Chondrocyte (in vitro differentiated cells): ENCODE results near the gene DCTN4. TPM values are rescaled to one million over a fixed set of nuclear protein-coding genes. Genes with fewer than 3 reads are reported as not detected.

Source experiments
- DNase-seq: peaks from one replicate; pipeline ENCODE4 v3.0.0; 2021; ENCODE audit warnings: mixed read lengths, low spot score
- H3K27ac Mint-ChIP-seq: one replicate; pipeline ENCODE4 v1.8.0; 2021; ENCODE audit warnings: mild to moderate bottlenecking, moderate library complexity, mixed read lengths; ENCODE audit not compliant: unreplicated experiment
- H3K27me3 Mint-ChIP-seq: 2 replicates; pipeline ENCODE4 v1.8.0; 2021; ENCODE audit warnings: low read depth, mixed read lengths
- H3K36me3 Mint-ChIP-seq: 2 replicates; pipeline ENCODE4 v1.8.0; 2021; ENCODE audit warnings: low read depth, mixed read lengths
- H3K4me1 Mint-ChIP-seq: 2 replicates; pipeline ENCODE4 v1.8.0; 2021; ENCODE audit warnings: low read depth, mild to moderate bottlenecking, mixed read lengths
- H3K4me3 Mint-ChIP-seq: one replicate; pipeline ENCODE4 v1.8.0; 2021; ENCODE audit warnings: mild to moderate bottlenecking, moderate library complexity, mixed read lengths; ENCODE audit not compliant: unreplicated experiment
- H3K9me3 Mint-ChIP-seq: 2 replicates; pipeline ENCODE4 v1.8.0; 2021; ENCODE audit warnings: low read depth, mixed read lengths
- CTCF ChIP-seq: fragments of 200-600 bp; sonication (generic); IDR thresholded peaks from 2 replicates; pipeline ENCODE4 v1.5.0; 2021; ENCODE audit warnings: antibody characterized with exemption, mild to moderate bottlenecking, moderate library complexity
- total RNA-seq: library from RNA; stranded (reverse); gene quantifications from 3 replicates; pipeline ENCODE4 v1.2.1, GENCODE V29; 2021

DCTN4 gene
- total RNA-seq, 1 donor from 2014 or later: 50.5 TPM

- H3K9me3 Mint-ChIP-seq: peaks cover 3% of the 10 kb centered on the region
- no peaks in the 10 kb centered on the region for H3K4me1 Mint-ChIP-seq
- H3K4me3 Mint-ChIP-seq: no peak overlapping the region
- H3K36me3 Mint-ChIP-seq: no peaks in the 10 kb centered on the region
- TF ChIP-seq CTCF: no peak
- DNase-seq: no peak
- no peak overlapping the region for H3K27ac Mint-ChIP-seq
- H3K27me3 Mint-ChIP-seq: no peaks in the 10 kb centered on the region
Measured at GRCh38 chr5:150765011-150765798, 6.4 kb upstream of the DCTN4 start.

GRCh38 chr5:150764530-150764929 is 5.7 kb upstream of the DCTN4 start:
- no peak for DNase-seq
- no peak for TF ChIP-seq CTCF
- peaks cover 1% of the 10 kb centered on the region for H3K4me1 Mint-ChIP-seq
- peaks cover 3% of the 10 kb centered on the region for H3K9me3 Mint-ChIP-seq
- no peak overlapping the region for H3K4me3 Mint-ChIP-seq
- H3K27me3 Mint-ChIP-seq: no peaks in the 10 kb centered on the region
- no peak overlapping the region for H3K27ac Mint-ChIP-seq
- no peaks in the 10 kb centered on the region for H3K36me3 Mint-ChIP-seq

GRCh38 chr5:150763023-150763769 is 4.4 kb upstream of the DCTN4 start:
- Mint-ChIP-seq H3K4me1 (peaks cover 8% of the 10 kb centered on the region), H3K4me3 (no peak overlapping the region), H3K9me3 (peaks cover 3% of the 10 kb centered on the region), H3K27me3 (no peaks in the 10 kb centered on the region), H3K36me3 (no peaks in the 10 kb centered on the region), H3K27ac (no peak overlapping the region)
- DNase-seq: no peak
- no peak for TF ChIP-seq CTCF

- no peak for TF ChIP-seq CTCF
- H3K27me3 Mint-ChIP-seq: no peaks in the 10 kb centered on the region
- DNase-seq: no peak
- peaks cover 3% of the 10 kb centered on the region for H3K9me3 Mint-ChIP-seq
- H3K36me3 Mint-ChIP-seq: no peaks in the 10 kb centered on the region
- no peak overlapping the region for H3K27ac Mint-ChIP-seq
- H3K4me1 Mint-ChIP-seq: peaks cover 13% of the 10 kb centered on the region
- H3K4me3 Mint-ChIP-seq: no peak overlapping the region
Measured at GRCh38 chr5:150762211-150762610, 3.4 kb upstream of the DCTN4 start.

- H3K4me3 Mint-ChIP-seq: no peak overlapping the region
- H3K9me3 Mint-ChIP-seq: no peaks in the 10 kb centered on the region
- no peaks in the 10 kb centered on the region for H3K27me3 Mint-ChIP-seq
- peaks cover 11% of the 10 kb centered on the region for H3K36me3 Mint-ChIP-seq
- DNase-seq: no peak
- H3K27ac Mint-ChIP-seq: no peak overlapping the region
- H3K4me1 Mint-ChIP-seq: peaks cover 20% of the 10 kb centered on the region
- TF ChIP-seq CTCF: no peak
Measured at GRCh38 chr5:150759334-150759583, 442 bp upstream of the DCTN4 start.
